Measurements from ENCODE around the gene EYS.

- TF ChIP-seq, protein P1, sequence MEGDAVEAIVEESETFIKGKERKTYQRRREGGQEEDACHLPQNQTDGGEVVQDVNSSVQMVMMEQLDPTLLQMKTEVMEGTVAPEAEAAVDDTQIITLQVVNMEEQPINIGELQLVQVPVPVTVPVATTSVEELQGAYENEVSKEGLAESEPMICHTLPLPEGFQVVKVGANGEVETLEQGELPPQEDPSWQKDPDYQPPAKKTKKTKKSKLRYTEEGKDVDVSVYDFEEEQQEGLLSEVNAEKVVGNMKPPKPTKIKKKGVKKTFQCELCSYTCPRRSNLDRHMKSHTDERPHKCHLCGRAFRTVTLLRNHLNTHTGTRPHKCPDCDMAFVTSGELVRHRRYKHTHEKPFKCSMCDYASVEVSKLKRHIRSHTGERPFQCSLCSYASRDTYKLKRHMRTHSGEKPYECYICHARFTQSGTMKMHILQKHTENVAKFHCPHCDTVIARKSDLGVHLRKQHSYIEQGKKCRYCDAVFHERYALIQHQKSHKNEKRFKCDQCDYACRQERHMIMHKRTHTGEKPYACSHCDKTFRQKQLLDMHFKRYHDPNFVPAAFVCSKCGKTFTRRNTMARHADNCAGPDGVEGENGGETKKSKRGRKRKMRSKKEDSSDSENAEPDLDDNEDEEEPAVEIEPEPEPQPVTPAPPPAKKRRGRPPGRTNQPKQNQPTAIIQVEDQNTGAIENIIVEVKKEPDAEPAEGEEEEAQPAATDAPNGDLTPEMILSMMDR (IDR thresholded peaks at IDR 0.05) = no peak
- TF ChIP-seq POLR2A (IDR thresholded peaks at IDR 0.05; ENCODE audit: low read depth) (no peak), EP300 (IDR thresholded peaks at IDR 0.05) (no peak)
Observed at GRCh38 chr6:64724091-64724490, 982.9 kb downstream of the EYS start.
